ENCODE measurements around the gene PABPC3.

The PABPC3 gene

GRCh38 chr13:25069911-25070310, 26.0 kb upstream of the PABPC3 start:
- H3K27me3 ChIP-seq (ENCODE audit: low read length) = no peaks in the 10 kb centered on the region
- H3K9me2 ChIP-seq (replicated peaks; ENCODE audit: insufficient read depth, low read length) = no peaks in the 10 kb centered on the region
- no peak overlapping the region for H3K27ac ChIP-seq (ENCODE audit: low read depth, low read length)
- H3K36me3 ChIP-seq (ENCODE audit: low read length) = no peaks in the 10 kb centered on the region
- no peaks in the 10 kb centered on the region for H4K20me1 ChIP-seq (ENCODE audit: low read depth, low read length)
- no peak overlapping the region for H3K4me2 ChIP-seq (ENCODE audit: low read depth, low read length, poor library complexity, severe bottlenecking)
- no peak overlapping the region for H3K9ac ChIP-seq (ENCODE audit: low read length)
- no peaks in the 10 kb centered on the region for H3K79me2 ChIP-seq (ENCODE audit: insufficient read depth, low read length)
- H3K9me3 ChIP-seq (ENCODE audit: insufficient read depth, low read length) = no peaks in the 10 kb centered on the region
- no peak overlapping the region for H2AFZ ChIP-seq (ENCODE audit: low read depth, low read length, severe bottlenecking)
- TF ChIP-seq CTCF (IDR thresholded peaks at IDR 0.05; ENCODE audit: insufficient read depth, low read length, poor library complexity, severe bottlenecking) = no peak
- TF ChIP-seq EZH2phosphoT487 (conservative IDR thresholded peaks at IDR 0.05; ENCODE audit: low read length) = no peak
- H3F3A ChIP-seq (ENCODE audit: insufficient read depth) = no peaks in the 10 kb centered on the region
- H3K4me3 ChIP-seq (ENCODE audit: insufficient read depth, low read length, poor library complexity, severe bottlenecking) = no peak overlapping the region

GRCh38 chr13:25080773-25081172, 15.2 kb upstream of the PABPC3 start:
- no peaks in the 10 kb centered on the region for H3K9me2 ChIP-seq (replicated peaks; ENCODE audit: insufficient read depth, low read length)

GRCh38 chr13:25084096-25084495, 11.8 kb upstream of the PABPC3 start:
- H3K9me3 ChIP-seq (ENCODE audit: insufficient read depth, low read length) = no peaks in the 10 kb centered on the region
- H3K9ac ChIP-seq (ENCODE audit: low read length) = no peak overlapping the region
- no peaks in the 10 kb centered on the region for H3K9me2 ChIP-seq (replicated peaks; ENCODE audit: insufficient read depth, low read length)
- TF ChIP-seq EZH2phosphoT487 (conservative IDR thresholded peaks at IDR 0.05; ENCODE audit: low read length) = no peak
- TF ChIP-seq CTCF (IDR thresholded peaks at IDR 0.05; ENCODE audit: insufficient read depth, low read length, poor library complexity, severe bottlenecking) = no peak
- H3F3A ChIP-seq (ENCODE audit: insufficient read depth) = no peaks in the 10 kb centered on the region
- H2AFZ ChIP-seq (ENCODE audit: low read depth, low read length, severe bottlenecking) = no peak overlapping the region
- H3K27ac ChIP-seq (ENCODE audit: low read depth, low read length) = no peak overlapping the region
- no peaks in the 10 kb centered on the region for H4K20me1 ChIP-seq (ENCODE audit: low read depth, low read length)
- no peaks in the 10 kb centered on the region for H3K79me2 ChIP-seq (ENCODE audit: insufficient read depth, low read length)
- H3K4me2 ChIP-seq (ENCODE audit: low read depth, low read length, poor library complexity, severe bottlenecking) = no peak overlapping the region
- no peak overlapping the region for H3K4me3 ChIP-seq (ENCODE audit: insufficient read depth, low read length, poor library complexity, severe bottlenecking)
- no peaks in the 10 kb centered on the region for H3K27me3 ChIP-seq (ENCODE audit: low read length)
- H3K36me3 ChIP-seq (ENCODE audit: low read length) = no peaks in the 10 kb centered on the region

More at GRCh38 chr13:25080773-25081172, 15.2 kb upstream of the PABPC3 start:
- H3K4me2 ChIP-seq (ENCODE audit: low read depth, low read length, poor library complexity, severe bottlenecking) = no peak overlapping the region
- no peaks in the 10 kb centered on the region for H3K27me3 ChIP-seq (ENCODE audit: low read length)
- no peak overlapping the region for H3K27ac ChIP-seq (ENCODE audit: low read depth, low read length)
- H3K9ac ChIP-seq (ENCODE audit: low read length) = no peak overlapping the region
- no peaks in the 10 kb centered on the region for H3K79me2 ChIP-seq (ENCODE audit: insufficient read depth, low read length)
- H3F3A ChIP-seq (ENCODE audit: insufficient read depth) = no peaks in the 10 kb centered on the region
- TF ChIP-seq EZH2phosphoT487 (conservative IDR thresholded peaks at IDR 0.05; ENCODE audit: low read length) = no peak
- TF ChIP-seq CTCF (IDR thresholded peaks at IDR 0.05; ENCODE audit: insufficient read depth, low read length, poor library complexity, severe bottlenecking) = no peak
- H3K4me3 ChIP-seq (ENCODE audit: insufficient read depth, low read length, poor library complexity, severe bottlenecking) = no peak overlapping the region
- H2AFZ ChIP-seq (ENCODE audit: low read depth, low read length, severe bottlenecking) = no peak overlapping the region
- H4K20me1 ChIP-seq (ENCODE audit: low read depth, low read length) = no peaks in the 10 kb centered on the region
- H3K9me3 ChIP-seq (ENCODE audit: insufficient read depth, low read length) = no peaks in the 10 kb centered on the region
- no peaks in the 10 kb centered on the region for H3K36me3 ChIP-seq (ENCODE audit: low read length)
